OCI-LY1 (cell line): ENCODE data around the gene HAND2.

ENCODE experiments used
- H2AFZ ChIP-seq: fragments of 200-600 bp; sonication (generic), shearing (Covaris generic); 2 replicates; pipeline ENCODE4 v1.6.0; 2014; ENCODE audit warnings: antibody characterized with exemption, mild to moderate bottlenecking, low read length
- H3F3A ChIP-seq: fragments of 200-600 bp; sonication (generic), shearing (Covaris generic); 2 replicates; pipeline ENCODE4 v1.6.0; 2014; ENCODE audit warnings: mild to moderate bottlenecking, antibody characterized with exemption, low read length, moderate library complexity; ENCODE audit not compliant: insufficient read depth
- H3K27ac ChIP-seq: fragments of 200-600 bp; sonication (generic); 2 replicates; pipeline ENCODE4 v1.5.1; 2014; ENCODE audit warnings: low read length, mixed run types, mild to moderate bottlenecking, low read depth; ENCODE audit not compliant: poor library complexity, severe bottlenecking
- H3K27me3 ChIP-seq: fragments of 200-600 bp; sonication (generic); 2 replicates; pipeline ENCODE4 v1.6.0; 2014; ENCODE audit warnings: antibody characterized with exemption, mild to moderate bottlenecking, low read length, moderate library complexity; ENCODE audit not compliant: insufficient read depth
- H3K36me3 ChIP-seq: fragments of 200-600 bp; sonication (generic); 2 replicates; pipeline ENCODE4 v1.6.1; 2014; ENCODE audit warnings: mild to moderate bottlenecking, antibody characterized with exemption, low read length, moderate library complexity, mixed read lengths; ENCODE audit not compliant: insufficient read depth
- H3K4me1 ChIP-seq: fragments of 200-600 bp; sonication (generic); 2 replicates; pipeline ENCODE4 v1.5.1; 2014; ENCODE audit warnings: mild to moderate bottlenecking, low read length, moderate library complexity; ENCODE audit not compliant: insufficient read depth, severe bottlenecking
- H3K4me2 ChIP-seq: fragments of 200-600 bp; sonication (generic), shearing (Covaris generic); 2 replicates; pipeline ENCODE4 v1.6.1; 2014; ENCODE audit warnings: low read length
- H3K4me3 ChIP-seq: fragments of 200-600 bp; sonication (generic); 2 replicates; pipeline ENCODE4 v1.5.1; 2014; ENCODE audit warnings: low read length, low read depth, mild to moderate bottlenecking, mixed read lengths; ENCODE audit not compliant: poor library complexity, severe bottlenecking
- H3K79me2 ChIP-seq: fragments of 200-600 bp; shearing (Covaris generic); 2 replicates; pipeline ENCODE4 v1.6.1; 2016; ENCODE audit warnings: mixed run types, low read length, mixed read lengths; ENCODE audit not compliant: insufficient read depth
- H3K9ac ChIP-seq: fragments of 200-600 bp; sonication (generic), shearing (Covaris generic); 2 replicates; pipeline ENCODE4 v1.6.1; 2014; ENCODE audit warnings: mild to moderate bottlenecking, low read length, mixed read lengths
- H3K9me2 ChIP-seq: fragments of 200-600 bp; sonication (generic), shearing (Covaris generic); 2 replicates; pipeline ENCODE4 v1.6.1; 2014; ENCODE audit warnings: low read depth, mild to moderate bottlenecking, low read length, mixed read lengths
- H3K9me3 ChIP-seq: fragments of 200-600 bp; shearing (Covaris generic); 2 replicates; pipeline ENCODE4 v1.6.1; 2014; ENCODE audit warnings: low read length, mixed read lengths
- H4K20me1 ChIP-seq: fragments of 200-600 bp; sonication (generic), shearing (Covaris generic); 2 replicates; pipeline ENCODE4 v1.6.0; 2016; ENCODE audit warnings: mild to moderate bottlenecking, low read length; ENCODE audit not compliant: insufficient read depth
- CTCF ChIP-seq: fragments of 200-600 bp; sonication (generic), shearing (Covaris generic); IDR thresholded peaks from 2 replicates; pipeline ENCODE4 v1.5.1; 2017; ENCODE audit warnings: mild to moderate bottlenecking, antibody characterized with exemption, low read length, moderate library complexity, mixed read lengths
- EZH2 ChIP-seq: fragments of 200-600 bp; sonication (generic), shearing (Covaris generic); IDR thresholded peaks from 2 replicates; pipeline ENCODE4 v1.8.0; 2017; ENCODE audit warnings: borderline replicate concordance, mixed run types, mild to moderate bottlenecking, antibody characterized with exemption, low read length, moderate library complexity, mixed read lengths

HAND2 gene

GRCh38 chr4:173503330-173504180 is 26.5 kb downstream of the HAND2 start:
- no peaks in the 10 kb centered on the region for H3F3A ChIP-seq
- H3K27me3 ChIP-seq = no peaks in the 10 kb centered on the region
- H3K9me3 ChIP-seq = no peaks in the 10 kb centered on the region
- no peak overlapping the region for H3K9ac ChIP-seq
- H3K4me3 ChIP-seq = no peak overlapping the region
- peaks cover 7% of the 10 kb centered on the region for H3K4me1 ChIP-seq
- no peaks in the 10 kb centered on the region for H3K79me2 ChIP-seq
- no peak overlapping the region for H2AFZ ChIP-seq
- H3K4me2 ChIP-seq = no peak overlapping the region
- no peaks in the 10 kb centered on the region for H4K20me1 ChIP-seq
- TF ChIP-seq EZH2 = no peak
- no peak for TF ChIP-seq CTCF
- H3K27ac ChIP-seq = no peak overlapping the region
- no peaks in the 10 kb centered on the region; the same call in 1 of the 2 replicates for H3K36me3 ChIP-seq
- H3K9me2 ChIP-seq = no peaks in the 10 kb centered on the region

GRCh38 chr4:173502282-173502681 is 27.7 kb downstream of the HAND2 start:
- H3K27me3 ChIP-seq = no peaks in the 10 kb centered on the region
- no peak overlapping the region for H3K4me3 ChIP-seq
- no peak overlapping the region for H2AFZ ChIP-seq
- no peak for TF ChIP-seq CTCF
- no peak for TF ChIP-seq EZH2
- H3K79me2 ChIP-seq = no peaks in the 10 kb centered on the region
- no peaks in the 10 kb centered on the region for H4K20me1 ChIP-seq
- H3K36me3 ChIP-seq = no peaks in the 10 kb centered on the region; the same call in 1 of the 2 replicates
- no peak overlapping the region for H3K9ac ChIP-seq
- H3K4me1 ChIP-seq = peaks cover 7% of the 10 kb centered on the region
- H3K4me2 ChIP-seq = no peak overlapping the region
- H3K9me3 ChIP-seq = no peaks in the 10 kb centered on the region
- no peaks in the 10 kb centered on the region for H3K9me2 ChIP-seq
- H3F3A ChIP-seq = no peaks in the 10 kb centered on the region
- H3K27ac ChIP-seq = no peak overlapping the region

- H2AFZ ChIP-seq = no peak overlapping the region
Measured at GRCh38 chr4:173501592-173502150, 28.4 kb downstream of the HAND2 start.

More at GRCh38 chr4:173501592-173502150, 28.4 kb downstream of the HAND2 start:
- Histone ChIP-seq H3K4me2 (no peak overlapping the region), H3K9me3 (no peaks in the 10 kb centered on the region), H3K36me3 (no peaks in the 10 kb centered on the region; the same call in 1 of the 2 replicates), H3K9ac (no peak overlapping the region), H4K20me1 (no peaks in the 10 kb centered on the region), H3K27ac (no peak overlapping the region), H3K4me1 (peaks cover 7% of the 10 kb centered on the region), H3K27me3 (no peaks in the 10 kb centered on the region), H3K4me3 (no peak overlapping the region), H3F3A (no peaks in the 10 kb centered on the region), H3K79me2 (no peaks in the 10 kb centered on the region), H3K9me2 (no peaks in the 10 kb centered on the region)
- no peak for TF ChIP-seq CTCF
- no peak for TF ChIP-seq EZH2
